TTC549 (cell line): ENCODE results near the gene CDH26.
"Not testable (repeated sequence)": the region's sequence is repeated elsewhere in the genome, so short reads cannot be mapped to it uniquely, and the experiment has no call there.

Experiments used
- FAIRE-seq: peaks from 2 replicates; lab custom pipeline; 2012; peaks lifted over from hg19 to GRCh38; lab: Jason Lieb, UNC

Gene CDH26

GRCh38 chr20:60013296-60014139, 55.3 kb downstream of the CDH26 start:
- no peak for FAIRE-seq

GRCh38 chr20:60016406-60016805, 58.2 kb downstream of the CDH26 start:
- no peak for FAIRE-seq

GRCh38 chr20:60020251-60020650, 62.0 kb downstream of the CDH26 start:
- no peak for FAIRE-seq

GRCh38 chr20:60021104-60021503, 62.9 kb downstream of the CDH26 start:
- FAIRE-seq = no peak

- FAIRE-seq = no peak
These were observed 64.6 kb downstream of the CDH26 start for GRCh38 chr20:60022849-60023248.

GRCh38 chr20:60024245-60024644, 66.0 kb downstream of the CDH26 start:
- no peak for FAIRE-seq

GRCh38 chr20:60024801-60025200, 66.6 kb downstream of the CDH26 start:
- FAIRE-seq = no peak

- no peak for FAIRE-seq
These were observed 67.8 kb downstream of the CDH26 start for GRCh38 chr20:60026010-60026409.

- FAIRE-seq = no peak
These were observed 72.2 kb downstream of the CDH26 start for GRCh38 chr20:60030471-60030870.

- no peak for FAIRE-seq
These were observed 72.9 kb downstream of the CDH26 start for GRCh38 chr20:60031107-60031506.

GRCh38 chr20:60034231-60035110, 76.2 kb downstream of the CDH26 start:
- no peak for FAIRE-seq

GRCh38 chr20:60035486-60035885, 77.3 kb downstream of the CDH26 start:
- no peak for FAIRE-seq

GRCh38 chr20:60036346-60036745, 78.1 kb downstream of the CDH26 start:
- no peak for FAIRE-seq

GRCh38 chr20:60036746-60037499, 78.7 kb downstream of the CDH26 start:
- no peak for FAIRE-seq

GRCh38 chr20:60038400-60039008, 80.3 kb downstream of the CDH26 start:
- no peak for FAIRE-seq

GRCh38 chr20:60039526-60039925, 81.3 kb downstream of the CDH26 start:
- no peak for FAIRE-seq

- no peak for FAIRE-seq
These were observed 82.4 kb downstream of the CDH26 start for GRCh38 chr20:60040471-60041162.

- FAIRE-seq = not testable (repeated sequence)
These were observed 83.4 kb downstream of the CDH26 start for GRCh38 chr20:60041436-60042165.

- no peak for FAIRE-seq
These were observed 85.2 kb downstream of the CDH26 start for GRCh38 chr20:60043435-60043834.

- FAIRE-seq = no peak
These were observed 87.8 kb downstream of the CDH26 start for GRCh38 chr20:60046011-60046413.

GRCh38 chr20:60046436-60046835, 88.2 kb downstream of the CDH26 start:
- no peak for FAIRE-seq
